Measurements from ENCODE around the gene RNGTT. TPM values are rescaled to one million over a fixed set of nuclear protein-coding genes. Genes with fewer than 3 reads are reported as not detected.

RNGTT gene
- 8.9 and 18.0 TPM in 2 replicates for total RNA-seq (ENCODE audit: low replicate concordance)

DNA sequence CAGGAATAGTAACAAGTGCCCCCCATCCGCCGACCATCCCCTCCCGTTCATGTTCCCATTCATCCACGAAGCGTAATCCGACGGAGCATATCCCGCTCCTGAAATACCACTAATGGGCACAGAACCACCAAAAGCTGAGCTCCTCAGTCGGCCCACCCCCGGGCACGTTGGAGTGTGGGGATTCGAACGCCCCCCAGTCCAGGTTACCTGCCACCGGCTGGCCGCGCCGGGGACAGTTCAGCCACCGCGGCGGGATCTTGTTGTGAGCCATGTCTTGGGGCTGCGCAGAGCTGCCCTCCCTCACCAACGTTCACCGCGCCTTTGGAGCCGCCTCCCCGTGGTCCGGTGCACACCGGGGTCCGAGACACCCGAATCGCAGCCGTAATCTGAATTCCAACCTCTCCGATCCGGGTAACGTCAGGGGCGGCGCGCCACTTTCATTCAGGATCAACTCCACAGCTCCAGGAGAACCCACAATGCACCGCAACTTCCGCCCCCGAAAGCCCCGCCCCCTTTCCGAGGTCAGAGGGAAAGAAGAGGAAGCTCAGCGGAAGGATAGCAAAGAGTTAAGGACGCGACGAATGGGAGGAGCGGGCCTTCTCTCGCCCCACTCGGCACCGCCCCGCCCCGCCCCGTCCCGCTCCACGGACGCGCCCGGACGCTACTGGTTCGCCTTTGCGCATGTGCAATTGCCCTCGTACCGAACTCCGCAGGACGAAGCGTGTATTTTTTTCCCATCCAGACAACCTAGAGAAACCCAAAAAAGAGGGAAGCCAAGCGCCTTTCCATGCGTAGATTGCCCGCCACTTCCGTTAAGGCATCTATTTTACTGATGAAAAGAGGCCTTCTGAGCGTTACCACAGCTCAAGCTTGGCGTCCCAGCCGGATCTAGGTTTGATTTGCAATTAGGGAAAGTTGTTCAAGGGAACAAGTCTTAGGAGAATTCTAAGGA, at the start of gene RNGTT:
TSS of gene RNGTT (minus strand) at position 480 of the 952 bp plus-strand sequence. CDS start at position 271, 209 bp downstream.

Other genes with a start within 250 kb of the RNGTT start
- 20.1 and 29.2 TPM in 2 replicates for gene PNRC1, start 117.1 kb upstream of the RNGTT start, total RNA-seq (ENCODE audit: low replicate concordance)
- gene SRSF12, start 154.5 kb upstream of the RNGTT start, total RNA-seq (ENCODE audit: low replicate concordance): 0.08 and 0.12 TPM in 2 replicates
- gene PM20D2, start 182.4 kb upstream of the RNGTT start, total RNA-seq (ENCODE audit: low replicate concordance): 1.4 and 1.9 TPM in 2 replicates

Data from smooth muscle cell of the coronary artery (primary cell).